DND-41 (cell line): ENCODE measurements around the gene SEZ6L2.
A peak's percentile ranks its signal among the peaks of the same experiment; 100 is the strongest.

Experiments
- ATAC-seq: fragments of 200-7000 bp; cut with Tn5 transposase; 3 replicates; pipeline ENCODE4 v1.9.1; 2021; ENCODE audit warnings: low read depth; ENCODE audit not compliant: insufficient read depth
- DNase-seq: peaks from one replicate; pipeline ENCODE4 v3.0.0-alpha.2; 2020
- H2AFZ ChIP-seq: 2 replicates; pipeline ENCODE4 v1.6.0; 2012; ENCODE audit warnings: low read depth, low read length
- H3K27ac ChIP-seq: 2 replicates; pipeline ENCODE4 v1.5.1; 2012; ENCODE audit warnings: low read length, inconsistent platforms
- H3K27me3 ChIP-seq: fragments of 200-600 bp; sonication (generic); 2 replicates; pipeline ENCODE4 v1.6.0; 2012; ENCODE audit warnings: low read length, mild to moderate bottlenecking, inconsistent platforms; ENCODE audit not compliant: insufficient read depth, poor library complexity
- H3K36me3 ChIP-seq: 2 replicates; pipeline ENCODE4 v1.5.1; 2012; ENCODE audit warnings: low read length, inconsistent platforms; ENCODE audit not compliant: insufficient read depth
- H3K4me1 ChIP-seq: 2 replicates; pipeline ENCODE4 v1.5.1; 2012; ENCODE audit warnings: mild to moderate bottlenecking, low read length; ENCODE audit not compliant: insufficient read depth
- H3K4me2 ChIP-seq: 2 replicates; pipeline ENCODE4 v1.6.0; 2012; ENCODE audit warnings: mild to moderate bottlenecking, moderate library complexity, low read length, inconsistent platforms; ENCODE audit not compliant: insufficient read depth
- H3K4me3 ChIP-seq, 2 experiments: fragments of 200-600 bp in 1 of 2; shearing (Covaris generic) in 1 of 2; 2 replicates each; pipeline ENCODE4 v1.5.1; 2012 to 2016; ENCODE audit warnings: inconsistent platforms in 2 of 2, low read length in 2 of 2, mild to moderate bottlenecking in 2 of 2, low read depth in 1 of 2, moderate library complexity in 1 of 2
- H3K79me2 ChIP-seq: 2 replicates; pipeline ENCODE4 v1.6.0; 2012; ENCODE audit warnings: low read length, inconsistent platforms; ENCODE audit not compliant: insufficient read depth
- H3K9ac ChIP-seq: 2 replicates; pipeline ENCODE4 v1.6.0; 2012; ENCODE audit warnings: low read depth, mild to moderate bottlenecking, inconsistent platforms, low read length, moderate library complexity
- H3K9me3 ChIP-seq: 2 replicates; pipeline ENCODE4 v1.5.1; 2012; ENCODE audit warnings: low read length, moderate library complexity, mild to moderate bottlenecking, inconsistent platforms; ENCODE audit not compliant: insufficient read depth, severe bottlenecking
- H4K20me1 ChIP-seq: 2 replicates; pipeline ENCODE4 v1.6.0; 2012; ENCODE audit warnings: low read length; ENCODE audit not compliant: insufficient read depth
- EZH2 ChIP-seq: IDR thresholded peaks from 3 replicates; pipeline ENCODE4 v1.6.1; 2012; ENCODE audit warnings: borderline replicate concordance, low read depth, mild to moderate bottlenecking, moderate library complexity, low read length, inconsistent platforms; ENCODE audit not compliant: severe bottlenecking
- TF ChIP-seq, protein P1 (sequence below): IDR thresholded peaks from 2 replicates; pipeline ENCODE4 v1.5.1; 2012; ENCODE audit warnings: borderline replicate concordance, low read length, moderate library complexity, mild to moderate bottlenecking; ENCODE audit not compliant: poor library complexity, severe bottlenecking; ENCODE audit errors: extremely low read depth

SEZ6L2 gene

DNA sequence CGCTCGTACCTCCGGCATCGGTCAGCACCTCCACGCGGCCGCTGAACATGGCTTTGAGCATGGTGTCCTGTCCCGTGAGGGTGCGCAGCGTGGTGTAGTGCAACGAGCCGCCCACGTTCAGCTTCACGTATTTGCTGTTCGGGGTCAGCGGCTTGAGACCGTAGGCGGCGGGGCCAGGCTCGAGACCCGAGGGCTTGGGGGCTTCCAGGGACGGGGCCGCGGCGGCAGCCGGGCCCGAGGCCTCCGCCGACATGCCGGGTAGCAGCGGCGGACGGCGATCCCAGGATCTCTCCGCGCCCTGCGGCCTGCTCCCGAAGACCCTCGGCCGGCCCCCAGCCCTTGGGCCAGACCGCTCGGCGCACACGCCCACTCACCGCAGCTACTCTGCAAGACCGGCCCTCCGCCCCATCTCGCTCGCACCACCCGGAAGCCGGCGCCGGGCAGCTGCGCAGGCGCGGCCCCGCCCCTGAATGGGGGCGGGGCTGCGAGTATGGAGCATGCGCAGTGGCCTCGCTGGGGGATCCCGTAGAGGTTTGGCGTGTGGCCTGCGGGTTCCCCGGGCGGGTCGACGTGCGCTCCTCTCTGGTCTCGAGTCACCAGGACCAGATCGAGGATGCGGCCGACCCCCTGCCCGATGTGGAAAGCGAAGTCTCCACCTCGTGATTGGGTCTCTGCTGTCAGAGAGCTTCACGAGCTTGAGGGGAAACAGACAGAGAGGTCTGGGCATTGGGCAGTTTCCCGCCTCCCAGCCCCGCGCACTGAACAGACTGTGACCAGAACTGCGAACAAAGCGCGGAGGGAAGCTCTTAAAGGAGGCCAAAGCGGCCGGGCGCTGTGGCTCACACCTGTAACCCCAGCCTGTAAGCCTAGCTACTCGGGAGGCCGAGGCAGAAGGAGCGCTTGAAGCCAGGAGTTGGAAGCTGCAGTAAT is 26.7 kb upstream of the SEZ6L2 start, which contains the start of gene KCTD13:
Gene KCTD13, minus strand, starts transcription at position 446 of the 930 bp plus-strand sequence. Its CDS starts 193 bp downstream, at position 253.
- TF ChIP-seq EZH2 = no peak
- TF ChIP-seq, protein P1, sequence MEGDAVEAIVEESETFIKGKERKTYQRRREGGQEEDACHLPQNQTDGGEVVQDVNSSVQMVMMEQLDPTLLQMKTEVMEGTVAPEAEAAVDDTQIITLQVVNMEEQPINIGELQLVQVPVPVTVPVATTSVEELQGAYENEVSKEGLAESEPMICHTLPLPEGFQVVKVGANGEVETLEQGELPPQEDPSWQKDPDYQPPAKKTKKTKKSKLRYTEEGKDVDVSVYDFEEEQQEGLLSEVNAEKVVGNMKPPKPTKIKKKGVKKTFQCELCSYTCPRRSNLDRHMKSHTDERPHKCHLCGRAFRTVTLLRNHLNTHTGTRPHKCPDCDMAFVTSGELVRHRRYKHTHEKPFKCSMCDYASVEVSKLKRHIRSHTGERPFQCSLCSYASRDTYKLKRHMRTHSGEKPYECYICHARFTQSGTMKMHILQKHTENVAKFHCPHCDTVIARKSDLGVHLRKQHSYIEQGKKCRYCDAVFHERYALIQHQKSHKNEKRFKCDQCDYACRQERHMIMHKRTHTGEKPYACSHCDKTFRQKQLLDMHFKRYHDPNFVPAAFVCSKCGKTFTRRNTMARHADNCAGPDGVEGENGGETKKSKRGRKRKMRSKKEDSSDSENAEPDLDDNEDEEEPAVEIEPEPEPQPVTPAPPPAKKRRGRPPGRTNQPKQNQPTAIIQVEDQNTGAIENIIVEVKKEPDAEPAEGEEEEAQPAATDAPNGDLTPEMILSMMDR = no peak
- peak within 1 kb of the TSS; percentile 99 for H3K4me2 ChIP-seq
- H3K27me3 ChIP-seq = no peaks in the 10 kb centered on the region
- ATAC-seq (peak; percentile 87), DNase-seq (peak; percentile 91)
- peaks cover 42% of the 10 kb centered on the region for H3K79me2 ChIP-seq
- peak within 1 kb of the TSS; percentile 89 for H3K9ac ChIP-seq
- peak within 1 kb of the TSS; percentile 94 for H3K27ac ChIP-seq
- H2AFZ ChIP-seq = peak within 1 kb of the TSS; percentile 99
- H3K9me3 ChIP-seq = no peaks in the 10 kb centered on the region
- peak within 1 kb of the TSS; percentile 98 to 100 for H3K4me3 ChIP-seq
- peaks cover 13% of the 10 kb centered on the region for H4K20me1 ChIP-seq
- H3K4me1 ChIP-seq = peaks cover 33% of the 10 kb centered on the region
- peaks cover 22% of the 10 kb centered on the region for H3K36me3 ChIP-seq

DNA sequence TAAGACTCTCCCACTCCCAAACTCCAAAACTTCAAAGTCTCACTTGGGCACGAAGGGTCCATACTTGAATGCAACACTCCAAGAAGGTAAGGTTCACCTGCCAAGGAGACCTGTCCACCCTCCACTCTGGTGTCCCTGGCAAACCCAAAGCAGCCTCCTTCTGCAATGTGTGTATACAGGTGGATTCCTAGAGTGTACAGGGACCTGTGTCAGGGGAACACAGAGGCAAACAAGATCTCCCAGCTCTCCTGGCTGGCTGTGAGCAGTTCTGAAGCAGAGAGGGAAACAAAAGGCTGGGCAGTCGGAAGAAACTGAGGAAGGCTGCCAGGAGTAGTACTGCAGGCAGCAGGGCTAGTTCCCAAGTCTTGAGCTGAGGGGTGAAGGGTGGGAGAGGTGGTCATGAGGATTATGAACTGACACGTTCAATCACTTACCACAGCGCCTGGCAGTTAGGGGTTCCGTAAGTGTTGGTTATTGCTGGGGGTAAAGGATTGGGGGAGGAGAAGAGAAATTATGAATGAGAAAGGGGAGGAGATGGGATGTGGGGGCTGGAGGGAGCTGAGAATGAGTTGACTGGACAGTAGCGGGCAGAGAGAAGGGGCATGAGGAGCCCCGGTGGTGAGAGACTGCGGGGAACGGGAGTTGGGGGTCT is 25.9 kb upstream of the SEZ6L2 start:
- peak overlapping the region; percentile 99; the same call in 1 of the 2 replicates for H2AFZ ChIP-seq
- peak; percentile 9; the same call in 2 of the 3 replicates for ATAC-seq

DNA sequence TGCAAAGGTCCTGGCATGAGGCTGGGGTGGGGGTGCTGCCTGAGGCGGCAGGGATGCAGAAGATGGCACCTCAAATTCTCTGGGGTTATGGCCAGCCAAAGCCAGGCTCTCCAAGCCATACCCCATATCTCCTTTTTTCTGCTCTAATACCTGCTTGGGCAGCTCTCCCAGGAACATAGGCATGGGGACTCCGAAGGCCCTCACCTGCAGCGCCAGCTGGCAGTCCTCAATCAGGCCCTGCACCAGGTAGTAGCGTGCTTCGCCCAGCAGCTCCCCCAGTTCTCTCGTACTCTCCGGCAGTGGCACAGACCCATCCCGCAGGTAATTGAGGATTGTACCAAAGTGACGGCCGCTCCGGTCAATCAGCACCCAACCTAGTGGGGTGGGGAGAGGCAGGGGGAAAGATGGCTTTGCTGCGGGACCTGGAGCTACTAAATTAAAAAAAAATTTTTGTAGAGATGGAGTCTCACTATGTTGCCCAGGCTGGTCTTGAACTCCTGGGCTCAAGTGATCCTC is 23.7 kb upstream of the SEZ6L2 start:
- no peaks in the 10 kb centered on the region for H3K27me3 ChIP-seq
- no peak overlapping the region for H2AFZ ChIP-seq
- H3K9ac ChIP-seq = no peak overlapping the region
- no peak for TF ChIP-seq EZH2
- TF ChIP-seq, protein P1 = no peak
- peaks cover 17% of the 10 kb centered on the region for H4K20me1 ChIP-seq
- H3K4me2 ChIP-seq = no peak overlapping the region
- H3K27ac ChIP-seq = no peak overlapping the region
- no peak for DNase-seq
- ATAC-seq = no peak
- H3K4me3 ChIP-seq = no peak overlapping the region
- peaks cover 48% of the 10 kb centered on the region for H3K79me2 ChIP-seq
- H3K4me1 ChIP-seq = peaks cover 33% of the 10 kb centered on the region
- H3K9me3 ChIP-seq = no peaks in the 10 kb centered on the region
- H3K36me3 ChIP-seq = peaks cover 42% of the 10 kb centered on the region

More for the DNA sequence above, 25.9 kb upstream of the SEZ6L2 start:
- H3K9me3 ChIP-seq = no peaks in the 10 kb centered on the region
- H4K20me1 ChIP-seq = peaks cover 17% of the 10 kb centered on the region
- H3K27ac ChIP-seq = peak overlapping the region; percentile 65
- H3K27me3 ChIP-seq = no peaks in the 10 kb centered on the region
- no peak for DNase-seq
- peaks cover 46% of the 10 kb centered on the region for H3K79me2 ChIP-seq
- peaks cover 33% of the 10 kb centered on the region for H3K4me1 ChIP-seq
- TF ChIP-seq EZH2 = no peak
- TF ChIP-seq, protein P1 = no peak
- peak overlapping the region; percentile 99 for H3K4me2 ChIP-seq
- H3K36me3 ChIP-seq = peaks cover 30% of the 10 kb centered on the region
- peak overlapping the region; percentile 89 for H3K9ac ChIP-seq
- peak overlapping the region; percentile 98 to 100 for H3K4me3 ChIP-seq
